Mucosa of rectum (tissue), 2 donors: Measurements from ENCODE around the gene ARMH4.

ENCODE experiments used
- H3K27ac ChIP-seq, 2 donors: one replicate each; pipeline ENCODE4 v1.7.0; 2013; ENCODE audit warnings: inconsistent platforms in 2 of 2, low read depth in 2 of 2, low read length in 2 of 2
- H3K27me3 ChIP-seq, 2 donors: one replicate each; pipeline ENCODE4 v1.7.0; 2013; ENCODE audit warnings: low read length in 2 of 2; ENCODE audit not compliant: control insufficient read depth in 2 of 2, insufficient read depth in 2 of 2
- H3K36me3 ChIP-seq, 2 donors: one replicate each; pipeline ENCODE4 v1.7.0; 2013; ENCODE audit warnings: low read length in 2 of 2; ENCODE audit not compliant: control insufficient read depth in 2 of 2, insufficient read depth in 2 of 2
- H3K4me1 ChIP-seq, 2 donors: one replicate each; pipeline ENCODE4 v1.7.0; 2013; ENCODE audit warnings: low read length in 2 of 2, mild to moderate bottlenecking in 1 of 2; ENCODE audit not compliant: control insufficient read depth in 2 of 2, insufficient read depth in 2 of 2
- H3K4me3 ChIP-seq, 2 donors: one replicate each; pipeline ENCODE4 v1.7.0; 2013; ENCODE audit warnings: low read length in 2 of 2
- H3K9ac ChIP-seq, 2 donors: one replicate each; pipeline ENCODE4 v1.7.0; 2013; ENCODE audit warnings: low read length in 2 of 2, low read depth in 1 of 2, mild to moderate bottlenecking in 1 of 2
- H3K9me3 ChIP-seq, 2 donors: one replicate each; pipeline ENCODE4 v1.7.0; 2013; ENCODE audit warnings: low read length in 2 of 2; ENCODE audit not compliant: control insufficient read depth in 2 of 2
- donor health status: healthy.
- donor health status: Normal muscosa, but diverticular disease.

Gene ARMH4

GRCh38 chr14:58082011-58082410, 70.0 kb downstream of the ARMH4 start:
- Histone ChIP-seq H3K9me3 (no peaks in the 10 kb centered on the region), H3K27ac (no peak overlapping the region), H3K4me1 (no peaks in the 10 kb centered on the region), H3K9ac (no peak overlapping the region), H3K4me3 (no peak overlapping the region), H3K27me3 (no peaks in the 10 kb centered on the region), H3K36me3 (no peaks in the 10 kb centered on the region)

GRCh38 chr14:58078471-58078870, 73.5 kb downstream of the ARMH4 start:
- Histone ChIP-seq H3K9me3 (no peaks in the 10 kb centered on the region), H3K27ac (no peak overlapping the region), H3K9ac (no peak overlapping the region), H3K4me1 (no peaks in the 10 kb centered on the region), H3K27me3 (no peaks in the 10 kb centered on the region), H3K4me3 (no peak overlapping the region), H3K36me3 (no peaks in the 10 kb centered on the region)

DNA sequence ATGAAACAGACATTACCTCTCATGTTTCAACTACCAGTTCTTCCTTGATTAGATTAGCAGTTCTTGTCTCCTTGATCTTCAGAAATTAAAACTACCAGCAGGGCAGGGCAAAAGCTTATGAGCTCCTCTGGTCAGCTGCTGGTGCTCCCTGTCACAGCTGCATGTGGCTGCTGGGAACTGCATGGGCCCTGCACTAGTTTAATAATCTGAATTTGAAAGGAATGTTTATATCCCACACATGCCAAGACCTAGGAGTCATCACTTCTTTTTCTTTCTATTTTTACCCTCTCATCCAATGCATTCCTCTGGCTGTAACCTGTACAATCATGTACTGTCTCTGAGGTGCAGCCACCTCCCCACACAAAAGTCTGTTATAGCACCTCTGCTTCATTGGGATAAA, 73.9 kb downstream of the ARMH4 start:
- Histone ChIP-seq H3K9me3 (no peaks in the 10 kb centered on the region), H3K27ac (no peak overlapping the region), H3K36me3 (no peaks in the 10 kb centered on the region), H3K27me3 (no peaks in the 10 kb centered on the region), H3K4me1 (no peaks in the 10 kb centered on the region), H3K9ac (no peak overlapping the region), H3K4me3 (no peak overlapping the region)

- no peak overlapping the region for H3K27ac ChIP-seq
- no peaks in the 10 kb centered on the region for H3K4me1 ChIP-seq
- no peaks in the 10 kb centered on the region for H3K27me3 ChIP-seq
- no peaks in the 10 kb centered on the region for H3K36me3 ChIP-seq
- H3K9me3 ChIP-seq = no peaks in the 10 kb centered on the region
- no peak overlapping the region for H3K4me3 ChIP-seq
- no peak overlapping the region for H3K9ac ChIP-seq
These were observed 74.4 kb downstream of the ARMH4 start for GRCh38 chr14:58077621-58078020.

GRCh38 chr14:58073516-58073915, 78.5 kb downstream of the ARMH4 start:
- no peaks in the 10 kb centered on the region for H3K4me1 ChIP-seq
- no peaks in the 10 kb centered on the region for H3K27me3 ChIP-seq
- no peaks in the 10 kb centered on the region for H3K9me3 ChIP-seq
- H3K4me3 ChIP-seq = no peak overlapping the region
- no peaks in the 10 kb centered on the region for H3K36me3 ChIP-seq
- H3K9ac ChIP-seq = no peak overlapping the region
- no peak overlapping the region for H3K27ac ChIP-seq

GRCh38 chr14:58072288-58073071, 79.5 kb downstream of the ARMH4 start:
- no peaks in the 10 kb centered on the region for H3K27me3 ChIP-seq
- H3K9ac ChIP-seq = no peak overlapping the region
- no peaks in the 10 kb centered on the region for H3K36me3 ChIP-seq
- H3K9me3 ChIP-seq = no peaks in the 10 kb centered on the region
- no peak overlapping the region for H3K27ac ChIP-seq
- no peak overlapping the region for H3K4me3 ChIP-seq
- H3K4me1 ChIP-seq = no peaks in the 10 kb centered on the region

DNA sequence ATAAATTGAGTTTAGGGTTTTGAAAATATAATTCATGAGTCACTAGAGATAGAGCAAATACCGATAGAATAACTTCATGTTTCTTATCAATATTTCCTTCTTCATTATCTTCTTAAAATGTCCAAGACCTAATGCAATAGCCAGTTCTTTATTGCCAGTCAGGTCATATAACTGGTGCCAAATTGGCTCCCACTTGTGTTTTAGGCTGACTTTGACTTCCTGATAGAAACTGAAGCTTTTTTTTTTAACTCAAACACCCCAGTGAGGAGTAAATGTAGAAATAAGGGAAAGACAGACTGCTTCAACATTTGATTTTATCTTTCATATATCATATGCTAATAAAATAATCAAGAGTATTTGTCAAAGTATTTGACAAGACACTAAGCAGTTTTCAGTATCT, 80.7 kb downstream of the ARMH4 start:
- H3K36me3 ChIP-seq = no peaks in the 10 kb centered on the region
- H3K4me3 ChIP-seq = no peak overlapping the region
- H3K27ac ChIP-seq = no peak overlapping the region
- H3K4me1 ChIP-seq = no peaks in the 10 kb centered on the region
- H3K9me3 ChIP-seq = no peaks in the 10 kb centered on the region
- H3K27me3 ChIP-seq = no peaks in the 10 kb centered on the region
- H3K9ac ChIP-seq = no peak overlapping the region

DNA sequence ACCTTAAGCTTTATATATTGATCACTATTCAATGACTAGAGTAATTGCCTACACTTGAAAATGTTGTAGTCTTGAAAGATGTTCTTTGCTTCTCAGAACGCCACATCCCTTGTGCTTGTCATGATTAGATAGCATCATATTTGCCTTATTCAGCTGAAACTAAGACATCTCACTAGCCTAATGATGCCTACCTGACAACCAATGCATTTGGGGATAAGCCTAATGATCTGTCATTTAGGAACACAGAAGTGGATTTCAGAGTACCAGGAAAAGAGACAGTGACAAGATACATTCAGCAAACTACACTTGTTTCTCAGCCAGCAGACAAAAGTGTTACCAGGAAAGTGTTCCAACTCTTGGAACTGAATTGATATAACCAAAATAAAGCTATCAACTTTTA, 83.7 kb downstream of the ARMH4 start:
- Histone ChIP-seq H3K36me3 (no peaks in the 10 kb centered on the region), H3K4me3 (no peak overlapping the region), H3K27me3 (no peaks in the 10 kb centered on the region), H3K27ac (no peak overlapping the region), H3K9me3 (no peaks in the 10 kb centered on the region), H3K4me1 (no peaks in the 10 kb centered on the region), H3K9ac (no peak overlapping the region)

DNA sequence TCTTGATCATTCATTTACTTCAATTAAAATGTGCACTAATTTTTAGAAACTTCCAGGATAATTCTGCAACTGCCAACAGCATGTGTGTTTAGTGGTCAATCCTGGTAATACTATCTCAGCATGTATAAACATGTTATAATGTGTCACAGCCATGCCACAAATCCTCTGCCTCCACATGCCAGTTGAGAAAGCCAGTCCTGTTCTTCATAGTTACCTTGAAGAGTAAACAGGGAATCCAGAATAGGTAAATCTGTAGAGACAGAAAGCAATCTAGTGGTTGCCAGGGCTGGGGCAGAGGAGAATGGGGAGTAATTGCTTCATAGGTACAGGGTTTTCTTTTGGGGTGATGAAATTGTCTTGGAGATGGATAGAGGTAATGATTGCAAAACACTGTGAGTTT, 85.9 kb downstream of the ARMH4 start:
- H3K4me1 ChIP-seq = no peaks in the 10 kb centered on the region
- no peak overlapping the region for H3K27ac ChIP-seq
- no peaks in the 10 kb centered on the region for H3K9me3 ChIP-seq
- no peak overlapping the region for H3K4me3 ChIP-seq
- no peak overlapping the region for H3K9ac ChIP-seq
- peaks cover 0 to 2% of the 10 kb centered on the region in 2 donors for H3K27me3 ChIP-seq
- no peaks in the 10 kb centered on the region for H3K36me3 ChIP-seq

- no peak overlapping the region for H3K4me3 ChIP-seq
These were observed 90.4 kb downstream of the ARMH4 start for GRCh38 chr14:58061581-58061980.

More at GRCh38 chr14:58061581-58061980, 90.4 kb downstream of the ARMH4 start:
- Histone ChIP-seq H3K4me1 (no peaks in the 10 kb centered on the region), H3K27ac (no peak overlapping the region), H3K9me3 (no peaks in the 10 kb centered on the region), H3K27me3 (peaks cover 0 to 2% of the 10 kb centered on the region in 2 donors), H3K9ac (no peak overlapping the region), H3K36me3 (no peaks in the 10 kb centered on the region)
